ENCODE data around the gene SORCS2. TPM values are rescaled to one million over a fixed set of nuclear protein-coding genes. Genes with fewer than 3 reads are reported as not detected.

The SORCS2 gene
- polyA plus RNA-seq, 1 of the 3 experiments (the other 2 are of a cell fraction): 1.6 TPM

DNA sequence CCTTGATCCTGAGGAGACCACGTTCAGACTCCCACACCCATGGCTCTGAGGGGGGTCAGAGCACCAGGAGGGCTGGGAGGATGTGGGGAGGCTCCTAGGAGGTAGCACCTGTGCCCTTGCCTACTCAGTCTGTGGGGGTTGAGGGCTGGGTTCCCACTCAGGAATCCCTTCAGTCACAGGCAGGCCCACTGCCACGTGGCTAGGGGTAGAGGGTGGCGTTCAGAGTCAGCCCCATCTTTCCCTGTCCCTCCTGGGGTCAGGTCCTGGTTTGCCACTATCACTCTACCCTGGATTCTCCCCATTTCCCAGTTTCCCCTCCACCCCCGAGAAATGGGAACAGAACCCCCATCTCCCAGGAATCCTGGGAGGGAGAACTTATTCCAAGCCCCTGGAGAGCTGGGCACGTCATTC is 131.1 kb downstream of the SORCS2 start:
- Histone ChIP-seq H3K79me2 (ENCODE audit: insufficient read depth) (no peaks in the 10 kb centered on the region), H3K27me3 (ENCODE audit: insufficient read depth) (no peaks in the 10 kb centered on the region), H3K9ac (no peak overlapping the region), H3K4me3 (ENCODE audit: low read depth in 2 of 2, low read length in 1 of 2) (no peak overlapping the region), H3F3A (replicated peaks; ENCODE audit: insufficient read depth) (no peaks in the 10 kb centered on the region), H3K4me2 (no peak overlapping the region), H3K9me2 (no peaks in the 10 kb centered on the region), H3K9me3 (0 out of 2 replicates have a peak, but pooled peaks cover 6% of the 10 kb centered on the region), H2AFZ (ENCODE audit: low read depth) (no peak overlapping the region), H3K36me3 (replicated peaks in 1 of 2; ENCODE audit: control insufficient read depth in 1 of 2, insufficient read depth in 2 of 2, low read length in 1 of 2) (no peaks in the 10 kb centered on the region), H4K20me1 (ENCODE audit: insufficient read depth) (no peaks in the 10 kb centered on the region), H3K27ac (ENCODE audit: low read depth in 2 of 2, low read length in 1 of 2) (no peak overlapping the region), H3K4me1 (ENCODE audit: control insufficient read depth in 1 of 2, insufficient read depth in 2 of 2, low read depth in 1 of 2, low read length in 1 of 2) (no peaks in the 10 kb centered on the region; a peak in 2 of 4 replicates)
- WGBS (ENCODE audit: low lambda C conversion rate): 67% methylated on average over 3 of the region's 5 CpGs
- TF ChIP-seq MAX (IDR thresholded peaks at IDR 0.05; ENCODE audit: low read depth): no peak
- TF ChIP-seq USF2 (IDR thresholded peaks at IDR 0.05; ENCODE audit: borderline replicate concordance, low read depth, low read length): no peak
- no peak for TF ChIP-seq FOSL2 (IDR thresholded peaks at IDR 0.05; ENCODE audit: borderline replicate concordance, low read depth)
- no peak for TF ChIP-seq POLR2AphosphoS5 (IDR thresholded peaks at IDR 0.05; ENCODE audit: low read depth, low read length)
- no peak for TF ChIP-seq RAD21 (IDR thresholded peaks at IDR 0.05; ENCODE audit: low read length)
- TF ChIP-seq FOXM1 (IDR thresholded peaks at IDR 0.05; ENCODE audit: low read depth): no peak
- TF ChIP-seq, protein P1, sequence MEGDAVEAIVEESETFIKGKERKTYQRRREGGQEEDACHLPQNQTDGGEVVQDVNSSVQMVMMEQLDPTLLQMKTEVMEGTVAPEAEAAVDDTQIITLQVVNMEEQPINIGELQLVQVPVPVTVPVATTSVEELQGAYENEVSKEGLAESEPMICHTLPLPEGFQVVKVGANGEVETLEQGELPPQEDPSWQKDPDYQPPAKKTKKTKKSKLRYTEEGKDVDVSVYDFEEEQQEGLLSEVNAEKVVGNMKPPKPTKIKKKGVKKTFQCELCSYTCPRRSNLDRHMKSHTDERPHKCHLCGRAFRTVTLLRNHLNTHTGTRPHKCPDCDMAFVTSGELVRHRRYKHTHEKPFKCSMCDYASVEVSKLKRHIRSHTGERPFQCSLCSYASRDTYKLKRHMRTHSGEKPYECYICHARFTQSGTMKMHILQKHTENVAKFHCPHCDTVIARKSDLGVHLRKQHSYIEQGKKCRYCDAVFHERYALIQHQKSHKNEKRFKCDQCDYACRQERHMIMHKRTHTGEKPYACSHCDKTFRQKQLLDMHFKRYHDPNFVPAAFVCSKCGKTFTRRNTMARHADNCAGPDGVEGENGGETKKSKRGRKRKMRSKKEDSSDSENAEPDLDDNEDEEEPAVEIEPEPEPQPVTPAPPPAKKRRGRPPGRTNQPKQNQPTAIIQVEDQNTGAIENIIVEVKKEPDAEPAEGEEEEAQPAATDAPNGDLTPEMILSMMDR (IDR thresholded peaks at IDR 0.05): no peak
- TF ChIP-seq REST (IDR thresholded peaks at IDR 0.05; ENCODE audit: low read depth, low read length): no peak
- no peak for TF ChIP-seq PBX3 (IDR thresholded peaks at IDR 0.05)
- TF ChIP-seq MXI1 (IDR thresholded peaks at IDR 0.05; ENCODE audit: low read depth, low read length): no peak
- ChIA-PET CTCF (interaction anchor here (1.0 to 4.3 kb wide), 3 partner anchors 13 to 397 kb away, joined by 3 to 19 read pairs (median 8); no protein-coding TSS in a partner anchor), POLR2A (no interaction called here)
- DNase-seq: no peak

All from SK-N-SH (cell line).